GM19023 (cell line): Measurements from ENCODE around the gene PDP2.
"Not testable (repeated sequence)": the region's sequence is repeated elsewhere in the genome, so short reads cannot be mapped to it uniquely, and the experiment has no call there.

ENCODE experiments used
- ATAC-seq: cut with Tn5 transposase; IDR thresholded peaks from one replicate; pipeline ENCODE4 v1.9.1; 2021; ENCODE audit warnings: mild to moderate bottlenecking, moderate library complexity; ENCODE audit not compliant: unreplicated experiment

Gene PDP2

DNA sequence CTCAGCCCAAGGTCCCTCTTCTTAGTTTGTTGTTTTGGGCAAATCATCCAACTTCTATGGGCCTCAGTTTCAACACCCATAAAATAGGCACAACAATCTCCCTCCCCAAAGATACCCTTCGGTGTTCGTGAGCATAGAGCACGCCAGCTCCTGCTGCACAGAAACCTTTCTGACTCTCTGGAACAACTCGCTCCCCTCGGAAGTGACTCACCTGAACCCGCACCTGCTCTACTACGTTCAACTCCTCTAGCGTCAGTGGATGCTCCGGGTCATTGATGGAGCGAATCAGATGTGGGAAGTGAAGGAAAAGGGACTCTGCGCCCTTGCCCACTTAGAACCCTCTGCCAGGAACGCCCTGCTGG, 53.4 kb downstream of the PDP2 start:
- ATAC-seq, result peak; percentile 20

DNA sequence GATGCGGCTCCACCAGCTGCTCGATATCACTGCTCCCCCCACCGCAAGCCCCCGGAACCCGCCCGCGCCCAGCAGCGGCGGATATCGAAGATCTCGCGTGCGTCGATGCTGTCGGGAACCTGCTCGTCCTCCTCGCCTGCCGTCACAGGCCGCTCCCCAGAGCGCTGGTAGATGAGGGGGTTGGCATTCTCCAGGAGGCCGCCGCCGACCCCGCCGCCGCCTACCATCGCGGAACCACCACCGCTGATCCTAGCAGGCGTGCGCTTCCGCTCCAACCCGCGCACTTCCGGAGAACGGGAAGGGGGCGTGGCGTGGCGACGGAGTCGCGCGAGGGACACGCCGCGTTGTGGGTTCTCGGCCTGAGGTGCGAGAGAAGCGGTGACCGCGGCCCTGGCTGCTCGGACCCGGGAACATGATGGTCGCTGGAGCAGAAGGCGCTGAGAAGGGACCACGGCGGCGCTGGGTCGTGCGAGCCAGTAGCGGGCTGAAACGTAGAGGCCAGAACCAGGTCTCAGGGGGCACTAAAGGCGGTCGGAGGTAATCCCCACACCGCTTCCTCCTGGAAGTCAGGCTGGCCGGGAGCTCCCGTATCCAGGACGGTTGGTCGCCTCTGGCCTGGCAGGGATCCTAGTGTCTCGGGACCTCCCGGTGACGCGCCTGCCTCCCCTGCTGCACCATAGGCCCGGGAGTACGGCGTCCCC, 54.0 kb downstream of the PDP2 start, which contains the start of gene CIAO2B:
CIAO2B (minus strand) TSS at position 265 of the 701 bp plus-strand sequence; CDS start at position 227, 38 bp downstream.
- peak; percentile 77 for ATAC-seq

DNA sequence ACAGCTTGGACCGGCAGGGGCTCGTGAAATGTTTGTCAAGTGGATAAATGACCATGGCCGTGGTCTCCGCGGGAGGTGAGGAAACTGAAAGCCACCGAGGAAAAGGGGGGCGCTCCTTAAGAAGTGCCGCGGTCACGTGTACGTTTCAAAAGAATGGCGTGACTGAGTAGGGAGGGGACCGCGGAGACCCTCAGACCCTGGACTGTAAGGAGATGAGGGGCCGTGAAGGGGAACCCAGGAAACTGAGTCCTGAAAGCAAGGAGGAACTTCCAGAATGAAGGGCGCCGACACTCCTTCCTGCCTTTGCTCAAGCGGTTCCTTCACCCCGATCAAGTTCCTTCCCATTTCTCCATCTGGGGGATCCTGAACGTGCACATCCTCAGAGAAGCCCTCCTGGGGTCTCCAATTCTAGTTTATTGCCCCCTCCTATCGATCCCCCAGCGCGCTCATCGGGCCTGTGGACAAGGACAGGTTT, 54.6 kb downstream of the PDP2 start:
- not testable (repeated sequence) for ATAC-seq

DNA sequence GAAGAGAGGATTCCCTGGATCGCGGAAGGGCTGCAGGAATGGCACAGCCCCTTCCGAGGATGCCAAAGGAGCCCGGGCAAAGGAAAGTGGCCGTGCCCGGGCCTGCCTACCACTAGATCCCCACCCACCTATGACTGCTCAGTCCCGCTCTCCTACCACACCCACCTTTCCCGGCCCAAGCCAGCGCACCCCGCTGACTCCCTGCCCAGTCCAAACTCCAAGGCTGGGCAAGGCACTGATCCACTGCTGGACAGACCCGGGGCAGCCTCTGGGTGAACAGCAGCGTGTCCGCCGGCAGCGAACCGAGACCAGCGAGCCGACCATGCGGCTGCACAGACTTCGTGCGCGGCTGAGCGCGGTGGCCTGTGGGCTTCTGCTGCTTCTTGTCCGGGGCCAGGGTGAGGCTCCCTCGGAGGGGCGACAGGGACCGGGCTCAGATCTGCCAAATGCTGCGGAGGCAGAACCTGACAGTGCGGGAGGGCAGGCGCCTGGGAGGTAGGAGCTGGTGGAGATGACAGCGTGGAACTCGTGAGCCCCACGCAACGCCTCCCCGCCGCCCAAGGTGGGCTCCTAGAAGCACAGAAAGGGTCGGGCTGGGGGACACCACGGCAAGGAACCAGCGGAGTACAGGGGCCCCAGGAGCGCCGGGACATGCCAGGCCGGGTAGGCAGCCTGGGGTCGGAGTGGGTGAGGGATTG, 55.1 kb downstream of the PDP2 start, which contains the start of gene CES2:
CES2 (plus strand) TSS at position 203 of the 698 bp plus-strand sequence; CDS start at position 323, 120 bp downstream.
- no peak for ATAC-seq

DNA sequence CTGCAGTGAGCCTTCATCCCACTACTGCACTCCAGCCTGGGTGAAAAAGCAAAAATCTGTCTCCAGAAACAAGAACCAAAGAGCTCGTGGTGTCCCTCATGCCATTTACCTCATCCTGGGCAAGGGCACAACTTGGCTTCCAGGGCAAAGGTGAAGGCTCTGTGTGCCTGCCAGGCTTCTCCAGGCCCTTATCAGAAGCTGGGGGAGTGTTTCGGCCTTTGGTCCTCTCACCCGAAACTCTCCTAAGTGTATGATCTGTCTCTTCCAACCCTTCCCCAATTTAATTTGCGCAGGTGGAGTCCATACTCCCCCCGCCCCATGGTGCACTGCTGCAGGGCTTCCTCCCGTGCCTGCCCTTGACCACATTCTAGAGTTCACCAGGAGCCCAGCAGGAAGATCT, 56.1 kb downstream of the PDP2 start:
- ATAC-seq, result no peak

DNA sequence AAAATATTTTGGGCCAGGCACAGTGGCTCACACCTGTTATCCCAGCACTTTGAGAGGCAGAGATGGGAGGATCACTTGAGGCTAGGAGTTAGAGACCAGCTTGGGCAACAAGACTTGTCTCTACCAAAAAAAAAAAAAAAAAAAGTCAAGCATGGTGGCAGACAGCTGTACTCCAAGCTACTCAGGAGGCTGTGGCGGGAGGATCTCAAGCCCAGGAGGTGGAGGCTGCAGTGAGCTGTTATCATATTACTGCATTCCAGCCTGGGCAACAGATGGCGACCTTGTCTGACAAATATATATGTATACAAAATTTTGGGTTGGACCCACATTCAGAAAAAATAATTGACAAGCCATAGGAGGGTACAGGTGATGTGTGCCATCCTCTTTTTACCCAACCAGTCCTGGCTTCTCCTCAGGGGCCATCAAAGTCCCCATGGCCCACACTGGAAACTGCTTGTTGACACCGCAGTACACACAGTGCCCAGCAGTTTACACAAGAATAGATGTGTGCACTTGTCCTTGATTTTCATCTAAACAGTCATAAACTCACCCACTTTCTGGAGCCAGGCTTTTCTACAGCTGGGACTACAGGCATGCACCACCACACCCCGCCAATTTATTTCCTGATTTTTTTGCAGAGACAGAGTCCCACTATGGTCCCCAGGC, 56.7 kb downstream of the PDP2 start:
- no peak for ATAC-seq

DNA sequence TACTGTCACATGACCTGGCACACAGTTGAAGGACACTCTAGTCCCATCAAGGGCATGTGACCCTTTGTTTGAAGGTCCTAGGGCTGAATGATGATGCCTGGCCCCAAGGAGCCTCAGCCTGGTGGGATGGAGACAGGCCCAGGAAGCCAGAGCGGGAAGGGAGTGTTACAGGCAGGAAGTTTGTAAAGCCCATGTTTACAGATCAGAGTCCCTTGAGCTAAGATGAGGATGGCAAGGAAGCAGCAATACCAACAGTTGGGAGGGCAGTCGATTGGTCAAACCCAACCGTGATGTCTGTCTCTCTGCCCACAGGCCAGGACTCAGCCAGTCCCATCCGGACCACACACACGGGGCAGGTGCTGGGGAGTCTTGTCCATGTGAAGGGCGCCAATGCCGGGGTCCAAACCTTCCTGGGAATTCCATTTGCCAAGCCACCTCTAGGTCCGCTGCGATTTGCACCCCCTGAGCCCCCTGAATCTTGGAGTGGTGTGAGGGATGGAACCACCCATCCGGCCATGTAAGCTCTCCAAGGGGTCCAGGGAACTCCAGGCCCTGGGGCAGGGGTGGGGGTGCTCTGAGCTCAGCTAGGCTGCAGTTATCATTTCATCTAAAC, 57.5 kb downstream of the PDP2 start:
- ATAC-seq, result no peak

DNA sequence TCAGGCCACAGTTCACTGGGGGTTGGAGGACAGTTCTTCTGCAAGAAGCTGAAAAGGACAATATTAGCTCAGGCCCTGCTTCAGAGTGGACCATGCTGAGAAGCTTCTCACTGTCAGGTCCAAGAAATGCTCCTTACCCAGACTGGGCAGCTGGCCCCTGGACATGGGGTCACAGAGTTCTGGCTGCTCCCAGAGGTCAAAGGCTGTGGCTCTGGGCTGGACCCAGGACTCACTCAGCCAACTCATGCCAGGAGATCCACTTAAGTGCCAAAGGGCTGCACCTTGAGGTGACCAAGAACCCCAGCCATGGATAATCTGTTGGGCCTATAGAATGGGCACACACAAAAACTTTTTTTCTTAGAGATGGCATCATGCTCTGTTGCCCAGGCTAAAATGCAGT, 59.1 kb downstream of the PDP2 start:
- no peak for ATAC-seq

DNA sequence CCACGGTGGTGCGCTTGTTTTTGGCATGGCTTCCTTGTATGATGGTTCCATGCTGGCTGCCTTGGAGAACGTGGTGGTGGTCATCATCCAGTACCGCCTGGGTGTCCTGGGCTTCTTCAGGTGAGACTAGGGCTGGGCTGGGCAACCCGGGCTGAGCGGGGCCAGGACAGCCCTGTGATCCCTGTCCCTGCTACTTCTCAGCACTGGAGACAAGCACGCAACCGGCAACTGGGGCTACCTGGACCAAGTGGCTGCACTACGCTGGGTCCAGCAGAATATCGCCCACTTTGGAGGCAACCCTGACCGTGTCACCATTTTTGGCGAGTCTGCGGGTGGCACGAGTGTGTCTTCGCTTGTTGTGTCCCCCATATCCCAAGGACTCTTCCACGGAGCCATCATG, 59.9 kb downstream of the PDP2 start:
- ATAC-seq, result no peak
